HepG2 (cell line): ENCODE data around the gene NME4. TPM values are rescaled to one million over a fixed set of nuclear protein-coding genes. Genes with fewer than 3 reads are reported as not detected.

Source experiments
- ARNTL ChIP-seq: sonication (generic); formaldehyde crosslinking; IDR thresholded peaks from 2 replicates; pipeline ENCODE4 v1.4.0; 2020; ENCODE audit warnings: mild to moderate bottlenecking, missing genetic modification reagents
- EEA1 ChIP-seq: sonication (generic); formaldehyde crosslinking; IDR thresholded peaks from 2 replicates; pipeline ENCODE4 v1.5.1; 2020; ENCODE audit warnings: mild to moderate bottlenecking, missing genetic modification reagents, borderline replicate concordance
- HOXD1 ChIP-seq: sonication (generic); formaldehyde crosslinking; IDR thresholded peaks from 2 replicates; pipeline ENCODE4 v1.5.0; 2020; ENCODE audit warnings: missing genetic modification reagents
- JUN ChIP-seq: sonication (generic); formaldehyde crosslinking; IDR thresholded peaks from 2 replicates; pipeline ENCODE4 v1.4.0; 2020; ENCODE audit warnings: mild to moderate bottlenecking, missing genetic modification reagents
- RBFOX2 ChIP-seq: fragments of 200-400 bp; formaldehyde crosslinking; IDR thresholded peaks from 2 replicates; pipeline ENCODE4 v1.6.1; 2017; ENCODE audit warnings: low read depth, mild to moderate bottlenecking, low read length
- SAP130 ChIP-seq: IDR thresholded peaks from 2 replicates; pipeline ENCODE4 v1.6.1; 2016; ENCODE audit warnings: low read depth
- SUZ12 ChIP-seq: fragments of 150-350 bp; IDR thresholded peaks from 2 replicates; pipeline ENCODE4 v1.6.1; 2014; ENCODE audit warnings: low read depth, low read length
- ZBTB8A ChIP-seq: sonication (generic); formaldehyde crosslinking; IDR thresholded peaks from 2 replicates; pipeline ENCODE4 v1.4.0; 2020; ENCODE audit warnings: mild to moderate bottlenecking, low read depth, missing genetic modification reagents, borderline replicate concordance
- ZNF205 ChIP-seq: IDR thresholded peaks from 2 replicates; pipeline ENCODE4 v1.6.1; 2018; ENCODE audit warnings: missing biosample characterization, missing genetic modification reagents
- ZSCAN21 ChIP-seq: sonication (generic); formaldehyde crosslinking; IDR thresholded peaks from 2 replicates; pipeline ENCODE4 v1.8.0; 2022; ENCODE audit warnings: mild to moderate bottlenecking, missing genetic modification reagents, moderate library complexity, borderline replicate concordance
- polyA plus RNA-seq, 8 experiments: library from polyadenylated mRNA; depleted of rRNA in 3 of 8; stranded (reverse) in 7 of 8; unstranded in 1 of 8; fragments of >200 nt; fragmentation: Illumina TruSeq in 4 of 8; extraction: Trizol in 4 of 8; gene quantifications; 2 replicates each; pipeline versions ENCODE4 v1.2.1 to v1.2.3, GENCODE V29; 2011 to 2016; ENCODE audit warnings: low read depth in 4 of 8, missing spikeins in 1 of 8, mixed read lengths in 1 of 8; ENCODE audit not compliant: insufficient read depth in 1 of 8
- total RNA-seq, 5 experiments: library from RNA; depleted of rRNA; stranded (reverse); fragments of >200 nt; fragmentation: Illumina TruSeq; extraction: Trizol; gene quantifications; 2 replicates each; pipeline ENCODE4 v1.2.3, GENCODE V29; 2016; ENCODE audit warnings: low read depth in 1 of 5
- TF ChIP-seq, protein P1 (sequence below): IDR thresholded peaks from 2 replicates; pipeline ENCODE4 v1.6.1; 2018; ENCODE audit warnings: missing genetic modification reagents, mild to moderate bottlenecking, missing compliant biosample characterization
- TF ChIP-seq, protein P2 (sequence below): sonication (generic); formaldehyde crosslinking; IDR thresholded peaks from 2 replicates; pipeline ENCODE4 v1.5.0; 2020; ENCODE audit warnings: missing genetic modification reagents, mild to moderate bottlenecking, borderline replicate concordance
- TF ChIP-seq, protein P3 (sequence below): sonication (generic); formaldehyde crosslinking; IDR thresholded peaks from 2 replicates; pipeline ENCODE4 v1.4.0; 2020; ENCODE audit warnings: missing genetic modification reagents
- TF ChIP-seq, protein P4 (sequence below): sonication (generic); formaldehyde crosslinking; IDR thresholded peaks from 2 replicates; pipeline ENCODE4 v1.5.1; 2020; ENCODE audit warnings: mild to moderate bottlenecking, moderate library complexity, missing genetic modification reagents
- TF ChIP-seq, protein P5 (sequence below): sonication (generic); formaldehyde crosslinking; conservative IDR thresholded peaks from 2 replicates; pipeline ENCODE4 v1.4.0; 2020; ENCODE audit warnings: mild to moderate bottlenecking, missing genetic modification reagents, moderate library complexity
- TF ChIP-seq, protein P6 (sequence below): sonication (generic); formaldehyde crosslinking; conservative IDR thresholded peaks from 2 replicates; pipeline ENCODE4 v1.4.0; 2020; ENCODE audit warnings: missing genetic modification reagents

The NME4 gene
- total and polyA plus RNA-seq, 2 of the 13 experiments (the other 11 are each of a cell fraction or from before 2014, with no cell fraction given) = 121 to 263 TPM

DNA sequence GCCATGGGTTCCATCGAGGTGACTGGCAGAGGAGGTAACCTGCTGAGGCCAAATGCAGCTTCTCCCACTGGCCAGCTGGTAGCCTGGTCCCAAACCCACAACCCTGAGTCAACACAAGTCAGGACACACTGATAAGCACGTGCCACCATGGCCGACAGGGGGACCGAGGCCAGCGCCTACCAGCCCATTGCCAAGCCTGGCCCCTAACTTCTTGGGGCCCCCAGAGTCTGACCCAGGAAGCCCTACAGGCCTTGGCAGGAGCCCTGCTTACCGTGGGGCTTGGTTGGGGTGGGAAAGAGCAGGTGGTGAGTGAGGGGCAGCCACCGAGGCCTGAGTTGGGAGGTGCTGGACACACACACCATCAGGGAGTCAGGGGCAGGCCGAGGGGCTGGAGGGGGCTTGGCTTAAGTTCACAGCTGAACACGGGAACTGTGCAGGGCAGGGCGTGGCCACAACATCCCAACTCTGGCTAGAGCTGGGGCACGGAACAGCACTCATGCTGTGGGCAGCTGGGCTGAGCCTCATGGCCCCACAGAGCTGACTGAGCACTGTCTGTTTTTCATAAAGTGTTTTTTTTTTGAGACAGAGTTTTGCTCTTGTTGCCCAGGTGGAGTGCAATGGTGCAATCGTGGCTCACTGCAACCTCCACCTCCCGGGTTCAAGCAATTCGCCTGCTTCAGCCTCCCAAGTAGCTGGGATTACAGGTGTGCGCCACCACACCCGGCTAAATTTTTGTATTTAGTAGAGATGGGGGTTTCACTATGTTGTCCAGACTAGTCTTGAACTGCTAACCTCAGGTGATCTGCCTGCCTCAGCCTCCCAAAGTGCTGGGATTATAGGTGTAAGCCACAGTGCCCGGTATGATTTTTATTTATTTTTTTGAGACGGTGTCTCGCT is 32.2 kb upstream of the NME4 start (continued):
- TF ChIP-seq, protein P1, sequence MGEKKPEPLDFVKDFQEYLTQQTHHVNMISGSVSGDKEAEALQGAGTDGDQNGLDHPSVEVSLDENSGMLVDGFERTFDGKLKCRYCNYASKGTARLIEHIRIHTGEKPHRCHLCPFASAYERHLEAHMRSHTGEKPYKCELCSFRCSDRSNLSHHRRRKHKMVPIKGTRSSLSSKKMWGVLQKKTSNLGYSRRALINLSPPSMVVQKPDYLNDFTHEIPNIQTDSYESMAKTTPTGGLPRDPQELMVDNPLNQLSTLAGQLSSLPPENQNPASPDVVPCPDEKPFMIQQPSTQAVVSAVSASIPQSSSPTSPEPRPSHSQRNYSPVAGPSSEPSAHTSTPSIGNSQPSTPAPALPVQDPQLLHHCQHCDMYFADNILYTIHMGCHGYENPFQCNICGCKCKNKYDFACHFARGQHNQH (CRISPR knock-in tag) = 0 out of 2 replicates have a peak, but pooled peaks have one; percentile 44
- TF ChIP-seq HOXD1 (CRISPR knock-in tag) = no peak
- TF ChIP-seq, protein P2, sequence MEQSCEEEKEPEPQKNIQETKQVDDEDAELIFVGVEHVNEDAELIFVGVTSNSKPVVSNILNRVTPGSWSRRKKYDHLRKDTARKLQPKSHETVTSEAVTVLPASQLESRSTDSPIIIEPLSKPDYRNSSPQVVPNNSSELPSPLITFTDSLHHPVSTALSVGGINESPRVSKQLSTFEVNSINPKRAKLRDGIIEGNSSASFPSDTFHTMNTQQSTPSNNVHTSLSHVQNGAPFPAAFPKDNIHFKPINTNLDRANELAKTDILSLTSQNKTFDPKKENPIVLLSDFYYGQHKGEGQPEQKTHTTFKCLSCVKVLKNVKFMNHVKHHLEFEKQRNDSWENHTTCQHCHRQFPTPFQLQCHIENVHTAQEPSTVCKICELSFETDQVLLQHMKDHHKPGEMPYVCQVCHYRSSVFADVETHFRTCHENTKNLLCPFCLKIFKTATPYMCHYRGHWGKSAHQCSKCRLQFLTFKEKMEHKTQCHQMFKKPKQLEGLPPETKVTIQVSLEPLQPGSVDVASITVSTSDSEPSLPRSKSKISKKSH (CRISPR knock-in tag) = peak; percentile 52; the same call in 1 of the 2 replicates
- TF ChIP-seq EEA1 (CRISPR knock-in tag) = peak; percentile 31; the same call in 1 of the 2 replicates
- no peak for TF ChIP-seq ZBTB8A
- 0 out of 2 replicates have a peak, but pooled peaks have one; percentile 36 for TF ChIP-seq ZNF205 (CRISPR knock-in tag)
- TF ChIP-seq ARNTL (CRISPR knock-in tag) = no peak
- TF ChIP-seq, protein P3, sequence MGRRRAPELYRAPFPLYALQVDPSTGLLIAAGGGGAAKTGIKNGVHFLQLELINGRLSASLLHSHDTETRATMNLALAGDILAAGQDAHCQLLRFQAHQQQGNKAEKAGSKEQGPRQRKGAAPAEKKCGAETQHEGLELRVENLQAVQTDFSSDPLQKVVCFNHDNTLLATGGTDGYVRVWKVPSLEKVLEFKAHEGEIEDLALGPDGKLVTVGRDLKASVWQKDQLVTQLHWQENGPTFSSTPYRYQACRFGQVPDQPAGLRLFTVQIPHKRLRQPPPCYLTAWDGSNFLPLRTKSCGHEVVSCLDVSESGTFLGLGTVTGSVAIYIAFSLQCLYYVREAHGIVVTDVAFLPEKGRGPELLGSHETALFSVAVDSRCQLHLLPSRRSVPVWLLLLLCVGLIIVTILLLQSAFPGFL (CRISPR knock-in tag) = no peak
- no peak for TF ChIP-seq SUZ12
- TF ChIP-seq JUN = no peak
- TF ChIP-seq, protein P4, sequence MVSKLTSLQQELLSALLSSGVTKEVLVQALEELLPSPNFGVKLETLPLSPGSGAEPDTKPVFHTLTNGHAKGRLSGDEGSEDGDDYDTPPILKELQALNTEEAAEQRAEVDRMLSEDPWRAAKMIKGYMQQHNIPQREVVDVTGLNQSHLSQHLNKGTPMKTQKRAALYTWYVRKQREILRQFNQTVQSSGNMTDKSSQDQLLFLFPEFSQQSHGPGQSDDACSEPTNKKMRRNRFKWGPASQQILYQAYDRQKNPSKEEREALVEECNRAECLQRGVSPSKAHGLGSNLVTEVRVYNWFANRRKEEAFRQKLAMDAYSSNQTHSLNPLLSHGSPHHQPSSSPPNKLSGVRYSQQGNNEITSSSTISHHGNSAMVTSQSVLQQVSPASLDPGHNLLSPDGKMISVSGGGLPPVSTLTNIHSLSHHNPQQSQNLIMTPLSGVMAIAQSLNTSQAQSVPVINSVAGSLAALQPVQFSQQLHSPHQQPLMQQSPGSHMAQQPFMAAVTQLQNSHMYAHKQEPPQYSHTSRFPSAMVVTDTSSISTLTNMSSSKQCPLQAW = peak; percentile 68; the same call in 1 of the 2 replicates
- peak; percentile 20; the same call in 1 of the 2 replicates for TF ChIP-seq SAP130 (CRISPR knock-in tag)
- TF ChIP-seq, protein P5, sequence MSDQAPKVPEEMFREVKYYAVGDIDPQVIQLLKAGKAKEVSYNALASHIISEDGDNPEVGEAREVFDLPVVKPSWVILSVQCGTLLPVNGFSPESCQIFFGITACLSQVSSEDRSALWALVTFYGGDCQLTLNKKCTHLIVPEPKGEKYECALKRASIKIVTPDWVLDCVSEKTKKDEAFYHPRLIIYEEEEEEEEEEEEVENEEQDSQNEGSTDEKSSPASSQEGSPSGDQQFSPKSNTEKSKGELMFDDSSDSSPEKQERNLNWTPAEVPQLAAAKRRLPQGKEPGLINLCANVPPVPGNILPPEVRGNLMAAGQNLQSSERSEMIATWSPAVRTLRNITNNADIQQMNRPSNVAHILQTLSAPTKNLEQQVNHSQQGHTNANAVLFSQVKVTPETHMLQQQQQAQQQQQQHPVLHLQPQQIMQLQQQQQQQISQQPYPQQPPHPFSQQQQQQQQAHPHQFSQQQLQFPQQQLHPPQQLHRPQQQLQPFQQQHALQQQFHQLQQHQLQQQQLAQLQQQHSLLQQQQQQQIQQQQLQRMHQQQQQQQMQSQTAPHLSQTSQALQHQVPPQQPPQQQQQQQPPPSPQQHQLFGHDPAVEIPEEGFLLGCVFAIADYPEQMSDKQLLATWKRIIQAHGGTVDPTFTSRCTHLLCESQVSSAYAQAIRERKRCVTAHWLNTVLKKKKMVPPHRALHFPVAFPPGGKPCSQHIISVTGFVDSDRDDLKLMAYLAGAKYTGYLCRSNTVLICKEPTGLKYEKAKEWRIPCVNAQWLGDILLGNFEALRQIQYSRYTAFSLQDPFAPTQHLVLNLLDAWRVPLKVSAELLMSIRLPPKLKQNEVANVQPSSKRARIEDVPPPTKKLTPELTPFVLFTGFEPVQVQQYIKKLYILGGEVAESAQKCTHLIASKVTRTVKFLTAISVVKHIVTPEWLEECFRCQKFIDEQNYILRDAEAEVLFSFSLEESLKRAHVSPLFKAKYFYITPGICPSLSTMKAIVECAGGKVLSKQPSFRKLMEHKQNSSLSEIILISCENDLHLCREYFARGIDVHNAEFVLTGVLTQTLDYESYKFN = 0 out of 2 replicates have a peak, but pooled peaks have one; percentile 14
- TF ChIP-seq, protein P6, sequence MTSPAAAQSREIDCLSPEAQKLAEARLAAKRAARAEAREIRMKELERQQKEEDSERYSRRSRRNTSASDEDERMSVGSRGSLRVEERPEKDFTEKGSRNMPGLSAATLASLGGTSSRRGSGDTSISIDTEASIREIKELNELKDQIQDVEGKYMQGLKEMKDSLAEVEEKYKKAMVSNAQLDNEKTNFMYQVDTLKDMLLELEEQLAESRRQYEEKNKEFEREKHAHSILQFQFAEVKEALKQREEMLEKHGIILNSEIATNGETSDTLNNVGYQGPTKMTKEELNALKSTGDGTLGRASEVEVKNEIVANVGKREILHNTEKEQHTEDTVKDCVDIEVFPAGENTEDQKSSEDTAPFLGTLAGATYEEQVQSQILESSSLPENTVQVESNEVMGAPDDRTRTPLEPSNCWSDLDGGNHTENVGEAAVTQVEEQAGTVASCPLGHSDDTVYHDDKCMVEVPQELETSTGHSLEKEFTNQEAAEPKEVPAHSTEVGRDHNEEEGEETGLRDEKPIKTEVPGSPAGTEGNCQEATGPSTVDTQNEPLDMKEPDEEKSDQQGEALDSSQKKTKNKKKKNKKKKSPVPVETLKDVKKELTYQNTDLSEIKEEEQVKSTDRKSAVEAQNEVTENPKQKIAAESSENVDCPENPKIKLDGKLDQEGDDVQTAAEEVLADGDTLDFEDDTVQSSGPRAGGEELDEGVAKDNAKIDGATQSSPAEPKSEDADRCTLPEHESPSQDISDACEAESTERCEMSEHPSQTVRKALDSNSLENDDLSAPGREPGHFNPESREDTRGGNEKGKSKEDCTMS = no peak
- no peak for TF ChIP-seq RBFOX2
- TF ChIP-seq ZSCAN21 = peak; percentile 50; the same call in 1 of the 2 replicates
